ENCODE measurements around the gene ELL2.

- TF ChIP-seq CTCF (optimal IDR thresholded peaks at IDR 0.05 in 1 of 3, IDR thresholded peaks at IDR 0.05 in 1 of 3, conservative IDR thresholded peaks at IDR 0.05 in 1 of 3; ENCODE audit: extremely low read depth in 1 of 3, insufficient read depth in 2 of 3, low read length in 3 of 3) = no peak
- no peak for TF ChIP-seq EZH2 (IDR thresholded peaks at IDR 0.05; ENCODE audit: low read length)
These were observed 95.1 kb downstream of the ELL2 start for GRCh38 chr5:95866435-95867040.
